Uterus (tissue), 2 donors: ENCODE data around the gene WDR5.

Experiments used
- POLR2A ChIP-seq, 2 donors: fragments of 450-650 bp; IDR thresholded peaks; one replicate each; pipeline ENCODE4 v1.6.1; 2016; ENCODE audit warnings: antibody characterized with exemption in 2 of 2, mild to moderate bottlenecking in 1 of 2, moderate library complexity in 1 of 2
- TF ChIP-seq, protein P1 (sequence below), 4 experiments: fragments of 200-600 bp in 2 of 4; fragments of 450-650 bp in 2 of 4; sonication (generic) in 2 of 4; IDR thresholded peaks; one replicate each; pipeline ENCODE4 v1.5.1; 2016 to 2019; ENCODE audit warnings: antibody characterized with exemption in 4 of 4, mild to moderate bottlenecking in 2 of 4, moderate library complexity in 1 of 4

DNA sequence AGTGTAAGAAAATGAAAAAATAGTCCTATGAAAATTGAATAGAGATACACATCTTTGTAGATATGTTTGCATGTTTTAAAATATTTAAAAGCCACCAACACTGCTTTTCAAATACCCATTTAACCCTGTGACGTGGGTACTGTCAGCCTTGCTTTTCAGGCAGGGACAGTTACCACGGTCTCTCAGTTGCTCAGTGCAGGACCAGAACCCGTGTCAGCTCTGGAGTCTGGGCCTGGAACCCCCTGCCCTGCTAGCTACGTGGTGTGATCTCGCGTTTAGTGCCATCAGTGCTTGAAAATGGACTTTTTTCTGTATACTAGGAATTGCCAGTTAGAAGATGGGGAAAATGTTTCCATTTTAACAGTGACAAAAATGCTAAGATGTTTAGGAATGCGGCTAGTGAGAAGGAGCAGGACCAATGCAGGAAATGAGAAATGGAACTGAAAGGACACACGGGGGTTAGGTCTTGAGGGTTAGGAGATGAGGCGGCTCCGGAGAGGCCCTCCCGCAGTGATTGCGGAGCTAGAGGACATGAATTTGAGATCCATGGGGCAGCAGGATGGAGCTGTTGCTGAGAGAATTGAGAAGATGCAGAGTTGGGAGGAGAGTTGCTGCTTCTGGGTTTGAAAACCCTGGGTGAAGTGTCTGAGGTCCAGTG is 14.8 kb downstream of the WDR5 start:
- TF ChIP-seq, protein P1, sequence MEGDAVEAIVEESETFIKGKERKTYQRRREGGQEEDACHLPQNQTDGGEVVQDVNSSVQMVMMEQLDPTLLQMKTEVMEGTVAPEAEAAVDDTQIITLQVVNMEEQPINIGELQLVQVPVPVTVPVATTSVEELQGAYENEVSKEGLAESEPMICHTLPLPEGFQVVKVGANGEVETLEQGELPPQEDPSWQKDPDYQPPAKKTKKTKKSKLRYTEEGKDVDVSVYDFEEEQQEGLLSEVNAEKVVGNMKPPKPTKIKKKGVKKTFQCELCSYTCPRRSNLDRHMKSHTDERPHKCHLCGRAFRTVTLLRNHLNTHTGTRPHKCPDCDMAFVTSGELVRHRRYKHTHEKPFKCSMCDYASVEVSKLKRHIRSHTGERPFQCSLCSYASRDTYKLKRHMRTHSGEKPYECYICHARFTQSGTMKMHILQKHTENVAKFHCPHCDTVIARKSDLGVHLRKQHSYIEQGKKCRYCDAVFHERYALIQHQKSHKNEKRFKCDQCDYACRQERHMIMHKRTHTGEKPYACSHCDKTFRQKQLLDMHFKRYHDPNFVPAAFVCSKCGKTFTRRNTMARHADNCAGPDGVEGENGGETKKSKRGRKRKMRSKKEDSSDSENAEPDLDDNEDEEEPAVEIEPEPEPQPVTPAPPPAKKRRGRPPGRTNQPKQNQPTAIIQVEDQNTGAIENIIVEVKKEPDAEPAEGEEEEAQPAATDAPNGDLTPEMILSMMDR (IDR thresholded peaks at IDR 0.05) = no peak
- no peak for TF ChIP-seq POLR2A (IDR thresholded peaks at IDR 0.05)
